Right lobe of liver (tissue), 6 donors: ENCODE results near the gene POC1B. TPM values are rescaled to one million over a fixed set of nuclear protein-coding genes. Genes with fewer than 3 reads are reported as not detected.

Experiments
- ATAC-seq, 4 donors: fragments of 200-7000 bp; cut with Tn5 transposase; one replicate each; pipeline ENCODE4 v1.9.1; 2020; ENCODE audit warnings: mild to moderate bottlenecking in 4 of 4, moderate library complexity in 4 of 4
- DNase-seq, 3 donors: peaks; one replicate each; pipeline ENCODE4 v3.0.0-alpha.2; 2020
- H3K27ac ChIP-seq, 3 donors: fragments of 200-600 bp; one replicate each; pipeline ENCODE4 v1.8.0; 2022
- H3K27me3 ChIP-seq, 2 donors: fragments of 200-600 bp; one replicate each; pipeline ENCODE4 v1.8.0; 2022
- H3K36me3 ChIP-seq, 4 donors: fragments of 200-600 bp; sonication (generic) in 1 of 4; one replicate each; pipeline versions ENCODE4 v1.5.1 to v1.8.0; 2017 to 2022; ENCODE audit warnings: control low read depth in 1 of 4
- H3K4me1 ChIP-seq, 4 donors: fragments of 200-600 bp; sonication (generic) in 1 of 4; one replicate each; pipeline versions ENCODE4 v1.5.1 to v1.8.0; 2017 to 2022; ENCODE audit warnings: control low read depth in 1 of 4
- H3K4me3 ChIP-seq, 3 donors: fragments of 200-600 bp; one replicate each; pipeline ENCODE4 v1.8.0; 2022
- H3K9me3 ChIP-seq, 4 donors: fragments of 200-600 bp; sonication (generic) in 1 of 4; one replicate each; pipeline versions ENCODE4 v1.5.1 to v1.8.0; 2017 to 2022; ENCODE audit warnings: control low read depth in 1 of 4
- CTCF ChIP-seq, 4 donors: fragments of 200-600 bp in 3 of 4; fragments of 450-650 bp in 1 of 4; IDR thresholded peaks; one replicate each; pipeline versions ENCODE4 v1.5.1 to v1.8.0; 2016 to 2022; ENCODE audit warnings: antibody characterized with exemption in 4 of 4, mild to moderate bottlenecking in 2 of 4
- POLR2A ChIP-seq: fragments of 450-650 bp; IDR thresholded peaks from one replicate; pipeline ENCODE4 v1.6.1; 2017; ENCODE audit warnings: antibody characterized with exemption, mild to moderate bottlenecking
- whole genome bisulfite sequencing: methylation state at CpG from one replicate; pipeline ENCODE4 v1.1.6; 2018; ENCODE audit warnings: low coverage, low lambda C conversion rate; ENCODE audit not compliant: insufficient coverage; ENCODE audit errors: missing lambda C conversion rate; 5-methylcytosine and 5-hydroxymethylcytosine counted together
- intact Hi-C, 2 donors: fragments of 100-400 bp; cut with DNase I; formaldehyde crosslinking; loops; one replicate each; pipeline versions ENCODE4 v1.11.2 to v1.14.1; 2022
- total RNA-seq, 6 experiments: library from RNA; depleted of rRNA in 2 of 6; stranded (reverse); fragments of >200 nt in 2 of 6; fragmentation: NEBNext Ultra II Directional in 3 of 6; extraction: Animal tissue kit (Norgen Biotek cat#: 25700) in 3 of 6; gene quantifications; one replicate each; pipeline versions ENCODE4 v1.1.0 to v1.2.4, GENCODE V29; 2016 to 2023
- donor health status: DM: no; HTN: yes; CAD: no.
- donor health status: DM: no; HTN: no; CAD: no.
- donor health status: DM: no; HTN: no; CAD: no.
- donor health status: DM: no; HTN: yes; CAD: no.
- donor health status: DM: no; HTN: yes; CAD: no.

The POC1B gene
- total RNA-seq, 6 experiments from 2014 or later, result 5.3 to 14.5 (median 6.9) TPM

- TF ChIP-seq CTCF (IDR thresholded peaks at IDR 0.05) (peak in 1 of 4 donors; percentile 44), POLR2A (peak; percentile 25)
- no peaks in the 10 kb centered on the region for H3K36me3 ChIP-seq
- H3K4me3 ChIP-seq, result no peak overlapping the region
- no peaks in the 10 kb centered on the region for H3K9me3 ChIP-seq
- intact Hi-C loops, result no loop called here
- peak overlapping the region; percentile 76 to 79 (median 78) for H3K27ac ChIP-seq
- WGBS, result 12% methylated on average over 6 of the region's 6 CpGs
- ATAC-seq, result peak; percentile 63 to 87 (median 75)
- peaks cover 0 to 58% (median 25%) of the 10 kb centered on the region in 4 donors for H3K4me1 ChIP-seq
- no peak for DNase-seq
- H3K27me3 ChIP-seq, result no peaks in the 10 kb centered on the region
These were observed 135.8 kb downstream of the POC1B start for GRCh38 chr12:89389755-89390661.

GRCh38 chr12:89386138-89386537 lies 139.7 kb downstream of the POC1B start:
- WGBS, result no CpG with 5 or more reads among the region's 3 CpGs
- no peak for TF ChIP-seq CTCF (IDR thresholded peaks at IDR 0.05)
- TF ChIP-seq POLR2A, result no peak
- no peak for DNase-seq
- H3K36me3 ChIP-seq, result no peaks in the 10 kb centered on the region
- peak overlapping the region; percentile 11 to 77 (median 30) for H3K27ac ChIP-seq
- ATAC-seq, result peak in 3 of 4 donors; percentile 9 to 35 (median 13)
- peaks cover 0 to 82% (median 37%) of the 10 kb centered on the region in 4 donors for H3K4me1 ChIP-seq
- H3K4me3 ChIP-seq, result no peak overlapping the region
- no peaks in the 10 kb centered on the region for H3K9me3 ChIP-seq
- H3K27me3 ChIP-seq, result no peaks in the 10 kb centered on the region
- intact Hi-C loops, result no loop called here

- peak; percentile 2 to 52 (median 14) for ATAC-seq
- peak overlapping the region; percentile 33 to 77 (median 62) for H3K27ac ChIP-seq
These were observed 141.0 kb downstream of the POC1B start for GRCh38 chr12:89384807-89385206.

More at GRCh38 chr12:89384807-89385206, 141.0 kb downstream of the POC1B start:
- no peaks in the 10 kb centered on the region for H3K27me3 ChIP-seq
- TF ChIP-seq CTCF (IDR thresholded peaks at IDR 0.05) (no peak), POLR2A (no peak)
- H3K9me3 ChIP-seq, result no peaks in the 10 kb centered on the region
- 18% methylated on average over 3 of the region's 3 CpGs for WGBS
- no peak overlapping the region for H3K4me3 ChIP-seq
- H3K4me1 ChIP-seq, result peaks cover 0 to 80% (median 33%) of the 10 kb centered on the region in 4 donors
- H3K36me3 ChIP-seq, result no peaks in the 10 kb centered on the region
- no peak for DNase-seq
- intact Hi-C loops, result no loop called here
